Left lung (tissue), 10 donors: ENCODE data around the gene TMC8. TPM values are rescaled to one million over a fixed set of nuclear protein-coding genes. Genes with fewer than 3 reads are reported as not detected.
A peak's percentile ranks its signal among the peaks of the same experiment; 100 is the strongest.

Experiments
- ATAC-seq: fragments of 200-7000 bp; cut with Tn5 transposase; one replicate; pipeline ENCODE4 v1.9.1; 2020; ENCODE audit warnings: moderate library complexity
- DNase-seq, 4 donors: peaks; one replicate each; pipeline ENCODE4 v3.0.0-alpha.2; 2013 to 2020
- H3K27ac ChIP-seq, 2 donors: fragments of 200-600 bp; sonication (generic) in 1 of 2; one replicate each; pipeline versions ENCODE4 v1.5.0 to v1.8.0; 2020 to 2021
- H3K27me3 ChIP-seq, 2 donors: fragments of 200-600 bp; sonication (generic) in 1 of 2; one replicate each; pipeline versions ENCODE4 v1.5.0 to v1.8.0; 2020 to 2021
- H3K36me3 ChIP-seq, 2 donors: fragments of 200-600 bp; sonication (generic) in 1 of 2; one replicate each; pipeline versions ENCODE4 v1.5.0 to v1.8.0; 2020 to 2021
- H3K4me1 ChIP-seq, 2 donors: fragments of 200-600 bp; one replicate each; pipeline ENCODE4 v1.8.0; 2021
- H3K4me3 ChIP-seq, 2 donors: fragments of 200-600 bp; sonication (generic) in 1 of 2; one replicate each; pipeline versions ENCODE4 v1.5.0 to v1.8.0; 2020 to 2021; ENCODE audit warnings: mild to moderate bottlenecking in 1 of 2
- H3K9me3 ChIP-seq, 2 donors: fragments of 200-600 bp; sonication (generic) in 1 of 2; one replicate each; pipeline versions ENCODE4 v1.5.0 to v1.8.0; 2020 to 2021
- intact Hi-C, 2 donors: fragments of 100-400 bp; cut with DNase I; formaldehyde crosslinking; loops; one replicate each; pipeline versions ENCODE4 v1.11.2 to v1.14.2; 2022
- polyA plus RNA-seq, 6 donors: library from polyadenylated mRNA; unstranded; fragments of 120-200 nt; gene quantifications; one replicate each; pipeline ENCODE4 v1.2.1, GENCODE V29; 2013; ENCODE audit not compliant: insufficient read length in 6 of 6
- total RNA-seq, 2 donors: library from RNA; stranded (reverse); fragmentation: NEBNext Ultra II Directional; extraction: Animal tissue kit (Norgen Biotek cat#: 25700); gene quantifications; one replicate each; pipeline ENCODE4 v1.2.1, GENCODE V29; 2021
- TF ChIP-seq, protein P1 (sequence below), 2 donors: fragments of 200-600 bp; sonication (generic) in 1 of 2; IDR thresholded peaks; one replicate each; pipeline versions ENCODE4 v1.5.0 to v1.8.0; 2021; ENCODE audit warnings: antibody characterized with exemption in 2 of 2
- donor health status: DM: no; HTN: yes; CAD: no.
- donor health status: DM: no; HTN: no; CAD: no.

TMC8 gene
- total and polyA plus RNA-seq, 8 donors = 4.1 to 37.3 (median 5.9) TPM

DNA sequence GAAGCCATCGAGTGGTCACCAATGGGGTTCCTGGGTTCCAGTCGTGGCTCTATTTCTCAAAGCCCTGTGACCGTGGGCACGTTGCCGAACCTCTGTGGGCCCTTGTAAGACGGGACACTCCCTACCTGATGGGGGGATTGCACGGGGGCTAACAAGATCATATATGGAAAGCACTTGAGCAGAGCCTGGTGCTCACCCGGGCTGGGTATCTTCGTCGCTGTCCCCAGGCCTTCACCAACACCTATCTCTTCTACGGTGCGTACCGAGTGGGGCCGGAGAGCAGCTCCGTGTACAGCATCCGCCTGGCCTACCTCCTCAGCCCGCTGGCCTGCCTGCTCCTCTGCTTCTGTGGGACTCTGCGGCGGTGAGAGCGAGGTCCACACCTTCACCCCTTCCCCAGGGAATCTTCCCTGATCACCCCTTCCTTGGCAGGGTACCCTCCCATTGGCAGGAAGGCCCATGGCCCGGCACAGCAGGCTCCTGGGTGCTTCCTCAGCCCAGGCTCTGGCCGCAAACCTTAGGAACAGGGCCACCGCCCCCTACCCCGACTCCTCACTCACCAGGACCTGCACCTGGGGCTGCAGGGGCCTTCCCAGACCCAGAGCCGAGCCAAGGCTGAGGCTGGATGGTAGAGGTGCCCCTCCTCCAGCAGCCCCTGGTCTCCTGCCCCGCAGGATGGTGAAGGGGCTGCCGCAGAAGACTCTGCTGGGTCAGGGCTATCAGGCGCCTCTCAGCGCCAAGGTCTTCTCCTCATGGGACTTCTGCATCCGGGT lies 2.8 kb downstream of the TMC8 start:
- Histone ChIP-seq H3K27me3 (peaks cover 0 to 12% of the 10 kb centered on the region in 2 donors), H3K36me3 (peaks cover 0 to 18% of the 10 kb centered on the region in 2 donors), H3K4me1 (peaks cover 17 to 90% of the 10 kb centered on the region in 2 donors), H3K4me3 (peak overlapping the region in 1 of 2 donors; percentile 58), H3K9me3 (no peaks in the 10 kb centered on the region), H3K27ac (no peak overlapping the region)
- peak in 1 of 4 donors; percentile 75 for DNase-seq
- ATAC-seq = no peak
- TF ChIP-seq, protein P1, sequence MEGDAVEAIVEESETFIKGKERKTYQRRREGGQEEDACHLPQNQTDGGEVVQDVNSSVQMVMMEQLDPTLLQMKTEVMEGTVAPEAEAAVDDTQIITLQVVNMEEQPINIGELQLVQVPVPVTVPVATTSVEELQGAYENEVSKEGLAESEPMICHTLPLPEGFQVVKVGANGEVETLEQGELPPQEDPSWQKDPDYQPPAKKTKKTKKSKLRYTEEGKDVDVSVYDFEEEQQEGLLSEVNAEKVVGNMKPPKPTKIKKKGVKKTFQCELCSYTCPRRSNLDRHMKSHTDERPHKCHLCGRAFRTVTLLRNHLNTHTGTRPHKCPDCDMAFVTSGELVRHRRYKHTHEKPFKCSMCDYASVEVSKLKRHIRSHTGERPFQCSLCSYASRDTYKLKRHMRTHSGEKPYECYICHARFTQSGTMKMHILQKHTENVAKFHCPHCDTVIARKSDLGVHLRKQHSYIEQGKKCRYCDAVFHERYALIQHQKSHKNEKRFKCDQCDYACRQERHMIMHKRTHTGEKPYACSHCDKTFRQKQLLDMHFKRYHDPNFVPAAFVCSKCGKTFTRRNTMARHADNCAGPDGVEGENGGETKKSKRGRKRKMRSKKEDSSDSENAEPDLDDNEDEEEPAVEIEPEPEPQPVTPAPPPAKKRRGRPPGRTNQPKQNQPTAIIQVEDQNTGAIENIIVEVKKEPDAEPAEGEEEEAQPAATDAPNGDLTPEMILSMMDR (IDR thresholded peaks at IDR 0.05) = no peak
- intact Hi-C loops = no loop called here

DNA sequence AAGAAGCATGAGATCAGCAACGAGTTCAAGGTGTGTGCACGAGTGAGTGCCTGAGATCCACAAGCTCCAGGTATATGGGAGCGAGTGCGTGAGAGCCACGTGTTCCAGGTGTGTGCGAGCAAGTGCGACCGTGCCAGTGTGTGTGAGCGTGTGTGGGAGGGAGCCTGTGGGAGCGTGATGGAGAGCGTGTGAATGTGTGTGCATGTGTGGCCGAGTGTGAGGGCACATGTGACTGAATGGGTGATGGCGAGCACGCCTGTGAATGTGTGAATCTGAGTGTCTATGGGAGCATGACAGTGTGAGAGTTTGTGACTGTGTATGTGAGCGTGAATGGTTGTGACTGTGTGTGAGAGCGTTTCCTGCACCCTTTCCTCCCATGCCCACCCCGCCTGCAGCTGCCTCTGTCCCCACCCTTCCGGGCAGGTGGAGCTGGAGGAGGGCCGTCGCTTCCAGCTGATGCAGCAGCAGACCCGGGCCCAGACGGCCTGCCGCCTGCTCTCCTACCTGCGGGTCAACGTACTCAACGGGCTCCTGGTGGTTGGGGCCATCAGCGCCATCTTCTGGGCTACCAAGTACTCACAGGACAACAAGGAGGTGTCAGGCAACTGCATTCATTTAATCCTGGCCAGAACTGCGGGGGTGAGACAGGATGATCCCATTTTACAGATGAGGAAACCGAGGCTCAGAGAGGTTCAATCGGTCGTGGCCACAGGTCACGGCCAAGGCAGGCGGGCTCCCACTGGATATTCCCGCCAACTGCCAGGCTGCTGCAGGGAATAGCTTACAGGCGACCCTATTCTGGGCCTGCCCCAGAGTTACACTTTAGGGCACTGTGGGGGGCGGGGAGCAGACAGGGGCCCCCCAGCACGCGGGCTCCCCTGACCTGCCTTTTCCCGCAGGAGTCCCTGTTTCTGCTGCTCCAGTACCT lies 3.7 kb downstream of the TMC8 start:
- H3K4me3 ChIP-seq = no peak overlapping the region
- H3K27ac ChIP-seq = no peak overlapping the region
- H3K36me3 ChIP-seq = peaks cover 0 to 18% of the 10 kb centered on the region in 2 donors
- DNase-seq = peak in 2 of 4 donors; percentile 75 to 88
- H3K4me1 ChIP-seq = peaks cover 12 to 90% of the 10 kb centered on the region in 2 donors
- intact Hi-C loops = no loop called here
- peaks cover 0 to 12% of the 10 kb centered on the region in 2 donors for H3K27me3 ChIP-seq
- TF ChIP-seq, protein P1 (IDR thresholded peaks at IDR 0.05) = peak; percentile 37 to 66
- ATAC-seq = peak; percentile 19
- no peaks in the 10 kb centered on the region for H3K9me3 ChIP-seq

DNA sequence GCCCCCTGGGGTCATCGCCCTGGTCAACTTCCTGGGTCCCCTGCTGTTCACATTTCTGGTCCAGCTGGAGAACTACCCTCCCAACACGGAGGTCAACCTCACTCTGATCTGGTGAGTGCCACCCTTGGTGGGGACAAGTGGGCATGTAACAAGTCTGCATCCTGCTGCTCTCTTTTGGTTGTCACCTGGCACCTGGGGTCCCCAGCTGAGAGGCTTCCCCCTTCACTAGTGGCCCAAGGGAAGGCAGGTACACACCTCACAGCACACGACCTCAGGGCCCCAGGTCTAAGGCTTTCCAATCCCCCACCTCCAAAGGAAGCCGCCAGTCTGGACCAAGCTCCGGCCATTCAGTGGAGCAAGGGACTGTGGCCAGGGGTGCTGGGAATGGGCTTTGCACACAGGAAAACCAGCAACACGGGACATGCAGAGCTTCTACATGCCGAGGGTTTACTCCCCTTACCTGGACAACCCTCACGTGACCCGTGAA lies 4.4 kb downstream of the TMC8 start:
- no peak for DNase-seq
- H3K27me3 ChIP-seq = peaks cover 0 to 12% of the 10 kb centered on the region in 2 donors
- intact Hi-C loops = no loop called here

DNA sequence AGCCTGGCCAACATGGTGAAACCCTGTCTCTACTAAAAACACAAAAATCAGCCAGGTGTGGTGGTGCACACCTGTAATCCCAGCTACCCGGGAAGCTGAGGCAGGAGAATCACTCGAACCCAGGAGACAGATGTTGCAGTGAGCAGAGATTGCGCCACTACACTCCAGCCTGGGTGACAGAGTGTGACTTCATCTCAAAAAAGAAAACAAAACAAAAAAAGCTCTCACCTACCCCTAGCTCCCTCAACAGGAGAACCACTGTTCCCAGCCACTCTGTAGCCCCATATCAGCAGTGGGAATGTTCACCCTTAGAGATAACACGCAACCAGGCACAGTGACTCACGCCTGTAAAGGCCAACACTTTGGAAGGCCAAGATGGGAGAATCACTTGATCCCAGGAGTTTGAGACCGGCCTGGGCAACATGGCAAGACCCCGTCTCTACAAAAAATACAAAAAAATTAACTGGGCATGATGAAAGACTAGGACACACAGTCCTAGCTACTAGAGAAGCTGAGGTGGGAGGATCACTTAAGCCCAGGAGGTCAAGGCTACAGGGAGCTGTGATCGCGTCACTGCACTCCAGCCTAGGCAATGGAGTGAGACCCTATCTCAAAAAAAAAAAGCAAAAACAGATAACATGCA lies 5.4 kb downstream of the TMC8 start:
- Histone ChIP-seq H3K4me3 (no peak overlapping the region), H3K27me3 (peaks cover 0 to 12% of the 10 kb centered on the region in 2 donors), H3K27ac (no peak overlapping the region), H3K4me1 (peaks cover 8 to 85% of the 10 kb centered on the region in 2 donors), H3K36me3 (peaks cover 0 to 18% of the 10 kb centered on the region in 2 donors), H3K9me3 (no peaks in the 10 kb centered on the region)
- TF ChIP-seq, protein P1 (IDR thresholded peaks at IDR 0.05) = no peak
- DNase-seq (no peak), ATAC-seq (no peak)
- intact Hi-C loops = no loop called here

More for the DNA sequence above, 4.4 kb downstream of the TMC8 start:
- no peak overlapping the region for H3K27ac ChIP-seq
- H3K36me3 ChIP-seq = peaks cover 0 to 18% of the 10 kb centered on the region in 2 donors
- TF ChIP-seq, protein P1 (IDR thresholded peaks at IDR 0.05) = no peak
- H3K9me3 ChIP-seq = no peaks in the 10 kb centered on the region
- H3K4me1 ChIP-seq = peaks cover 5 to 87% of the 10 kb centered on the region in 2 donors
- no peak overlapping the region for H3K4me3 ChIP-seq
- ATAC-seq = no peak
